B cell (primary cell): ENCODE data around the gene IL11RA. TPM values are rescaled to one million over a fixed set of nuclear protein-coding genes. Genes with fewer than 3 reads are reported as not detected.

Experiments used
- ATAC-seq: fragments of 200-7000 bp; cut with Tn5 transposase; one replicate; pipeline ENCODE4 v1.10.0; 2021; ENCODE audit warnings: low read depth, mild to moderate bottlenecking, moderate number of reproducible peaks, moderate library complexity
- CTCF ChIA-PET: fragments of 350-600 bp; sonication (Branson Sonifier 250); formaldehyde crosslinking; loops from one replicate; lab custom pipeline; 2021; ENCODE audit warnings: antibody characterized with exemption, inconsistent platforms; lab: Charles Lee
- POLR2A ChIA-PET: fragments of 350-600 bp; sonication (Branson Sonifier 250); formaldehyde crosslinking; loops from one replicate; lab custom pipeline; 2021; ENCODE audit warnings: antibody characterized with exemption; lab: Charles Lee
- DNase-seq: peaks from one replicate; pipeline ENCODE4 v3.0.0; 2013
- H2AFZ ChIP-seq: 2 replicates; pipeline ENCODE4 v1.6.1; 2012; ENCODE audit warnings: mild to moderate bottlenecking, low read depth, low read length; ENCODE audit not compliant: insufficient read depth, poor library complexity, severe bottlenecking
- H3K27ac ChIP-seq, 2 donors: 1 replicate in 1 of 2; 2 replicates in 1 of 2; pipeline ENCODE4 v1.5.1; 2012 to 2013; ENCODE audit warnings: low read length in 2 of 2, mild to moderate bottlenecking in 2 of 2, moderate library complexity in 1 of 2
- H3K27me3 ChIP-seq, 4 experiments: fragments of 200-600 bp in 1 of 4; sonication (generic) in 1 of 4; replicated peaks in 1 of 4; 1 replicate in 2 of 4; 2 replicates in 2 of 4; pipeline versions ENCODE4 v1.6.1 to v1.7.0; 2013 to 2016; ENCODE audit warnings: low read length in 3 of 4, mild to moderate bottlenecking in 2 of 4, mixed read lengths in 1 of 4, moderate library complexity in 1 of 4; ENCODE audit not compliant: insufficient read depth in 4 of 4, control insufficient read depth in 3 of 4; ENCODE audit errors: control extremely low read depth in 1 of 4
- H3K36me3 ChIP-seq, 2 experiments: replicated peaks in 1 of 2; 1 replicate in 1 of 2; 2 replicates in 1 of 2; pipeline versions ENCODE4 v1.6.1 to v1.7.1; 2013; ENCODE audit warnings: low read length in 1 of 2; ENCODE audit not compliant: insufficient read depth in 2 of 2, control insufficient read depth in 1 of 2; ENCODE audit errors: control extremely low read depth in 1 of 2, extremely low read depth in 1 of 2
- H3K4me1 ChIP-seq, 2 donors: fragments of 200-600 bp in 1 of 2; sonication (generic) in 1 of 2; 1 replicate in 1 of 2; 2 replicates in 1 of 2; pipeline versions ENCODE4 v1.5.1 to v1.6.1; 2013 to 2017; ENCODE audit warnings: low read length in 2 of 2; ENCODE audit not compliant: control insufficient read depth in 2 of 2, insufficient read depth in 2 of 2
- H3K4me2 ChIP-seq: replicated peaks from 2 replicates; pipeline ENCODE3; 2012; ENCODE audit warnings: mild to moderate bottlenecking, low read depth, low read length; ENCODE audit not compliant: poor library complexity, severe bottlenecking
- H3K4me3 ChIP-seq, 5 experiments: fragments of 200-600 bp in 1 of 5; sonication (generic) in 1 of 5; 1 replicate in 3 of 5; 2 replicates in 2 of 5; pipeline versions ENCODE4 v1.5.1 to v1.7.0; 2011 to 2016; ENCODE audit warnings: low read length in 4 of 5, mild to moderate bottlenecking in 4 of 5, low read depth in 2 of 5, control low read depth in 1 of 5, moderate library complexity in 1 of 5; ENCODE audit not compliant: insufficient read depth in 1 of 5; ENCODE audit errors: control extremely low read depth in 1 of 5, extremely low read depth in 1 of 5
- H3K79me2 ChIP-seq: fragments of 200-600 bp; sonication (generic); one replicate; pipeline ENCODE4 v1.6.0; 2016; ENCODE audit warnings: low read length; ENCODE audit not compliant: control insufficient read depth, insufficient read depth
- H3K9ac ChIP-seq: fragments of 200-600 bp; sonication (generic); 2 replicates; pipeline ENCODE4 v1.6.1; 2017; ENCODE audit warnings: mild to moderate bottlenecking, low read length, moderate library complexity
- H3K9me3 ChIP-seq, 3 donors: one replicate each; pipeline versions ENCODE4 v1.6.1 to v1.7.1; 2013; ENCODE audit warnings: low read length in 2 of 3; ENCODE audit not compliant: control insufficient read depth in 2 of 3, insufficient read depth in 1 of 3; ENCODE audit errors: control extremely low read depth in 1 of 3
- H4K20me1 ChIP-seq: 2 replicates; pipeline ENCODE4 v1.6.0; 2012; ENCODE audit warnings: mild to moderate bottlenecking, low read length; ENCODE audit not compliant: insufficient read depth, control insufficient read depth, poor library complexity, severe bottlenecking
- H3K27ac Mint-ChIP-seq: one replicate; pipeline ENCODE4 v1.8.0; 2021; ENCODE audit warnings: mixed read lengths
- H3K27me3 Mint-ChIP-seq: one replicate; pipeline ENCODE4 v1.8.0; 2021; ENCODE audit warnings: mixed read lengths
- H3K4me1 Mint-ChIP-seq: one replicate; pipeline ENCODE4 v1.8.0; 2021; ENCODE audit warnings: mixed read lengths
- H3K4me3 Mint-ChIP-seq: one replicate; pipeline ENCODE4 v1.8.0; 2021; ENCODE audit warnings: mixed read lengths
- H3K9me3 Mint-ChIP-seq: one replicate; pipeline ENCODE4 v1.8.0; 2022; ENCODE audit warnings: mixed read lengths; ENCODE audit not compliant: insufficient read depth
- CTCF ChIP-seq: fragments of 200-600 bp; IDR thresholded peaks from one replicate; pipeline ENCODE4 v1.8.0; 2022; ENCODE audit warnings: antibody characterized with exemption, mild to moderate bottlenecking
- EZH2 ChIP-seq: IDR thresholded peaks from 2 replicates; pipeline ENCODE4 v1.6.1; 2012; ENCODE audit warnings: borderline replicate concordance, low read depth, mild to moderate bottlenecking, moderate library complexity, low read length; ENCODE audit not compliant: insufficient read depth, poor library complexity, severe bottlenecking
- WGBS: methylation state at CpG from one replicate; pipeline ENCODE4 v1.1.5; 2013; ENCODE audit warnings: missing lambda C conversion rate; ENCODE audit not compliant: insufficient coverage; 5-methylcytosine and 5-hydroxymethylcytosine counted together
- intact Hi-C: fragments of 100-400 bp; cut with micrococcal nuclease; formaldehyde crosslinking; loops from one replicate; pipeline ENCODE4 v1.10.0; 2022
- polyA plus RNA-seq: library from polyadenylated mRNA; depleted of rRNA; stranded (reverse); fragments of >200 nt; gene quantifications from 2 replicates; pipeline ENCODE4 v1.2.3, GENCODE V29; 2012
- total RNA-seq, 2 donors: library from RNA; stranded (reverse); fragments of 120-200 nt in 1 of 2; gene quantifications; 1 replicate in 1 of 2; 2 replicates in 1 of 2; pipeline versions ENCODE4 v1.2.3 to v1.2.4, GENCODE V29; 2013 to 2022

The IL11RA gene
- total and polyA plus RNA-seq, 2 donors (not counting 1 experiment from before 2014, with no cell fraction given) = 47.3 to 58.0 TPM

DNA sequence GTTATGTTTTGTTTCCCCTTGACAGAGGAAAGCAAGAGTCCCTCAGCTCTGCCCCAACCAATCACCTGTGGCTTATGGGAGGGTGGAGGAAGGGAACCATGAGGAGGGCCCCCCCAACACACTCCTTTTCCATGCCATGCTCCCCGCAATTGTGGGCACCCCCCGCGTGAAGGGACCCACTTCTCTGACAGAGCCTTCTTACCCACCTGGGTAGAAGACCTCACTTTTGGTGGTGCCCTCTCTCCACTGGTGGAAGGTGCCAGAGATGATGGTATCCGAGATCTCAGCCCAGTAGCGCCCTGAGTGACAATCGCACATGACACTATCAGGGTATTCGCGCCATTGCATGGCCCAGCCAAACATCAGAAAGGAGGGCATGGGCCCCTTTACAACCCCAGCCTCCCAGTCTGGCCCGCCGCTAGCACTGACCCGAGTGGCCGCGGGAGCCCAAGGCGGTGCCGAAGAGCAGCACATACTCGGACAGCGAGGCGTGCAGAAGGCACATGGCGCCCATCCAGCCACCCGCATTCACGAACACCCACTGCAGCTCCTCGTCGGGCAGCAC is 15.1 kb upstream of the IL11RA start:
- H3K4me1 ChIP-seq = peaks cover 16 to 32% of the 10 kb centered on the region in 2 donors
- H3K4me2 ChIP-seq = peak overlapping the region; percentile 95
- Mint-ChIP-seq H3K4me1 (peaks cover 30% of the 10 kb centered on the region), H3K9me3 (no peaks in the 10 kb centered on the region), H3K4me3 (peak overlapping the region; percentile 92), H3K27me3 (no peaks in the 10 kb centered on the region), H3K27ac (peak overlapping the region; percentile 61)
- intact Hi-C loops = loop anchor here (1.0 to 2.0 kb wide), 7 partner anchors 9 to 260 kb away; partner anchors contain the start of genes DCTN3, DNAI1, FAM219A and GALT
- 11% methylated on average over 20 of the region's 23 CpGs for WGBS
- H4K20me1 ChIP-seq = peaks cover 16% of the 10 kb centered on the region
- ChIA-PET CTCF (interaction anchor here (0.7 to 8.4 kb wide), 9 partner anchors 7 to 508 kb away, joined by 3 to 150 read pairs (median 5); partner anchors contain the start of genes DCTN3, GALT and RPP25L), POLR2A (interaction anchor here (0.6 to 2.8 kb wide), 7 partner anchors 10 to 624 kb away, joined by 4 to 31 read pairs (median 10); partner anchors contain the start of genes DCTN3, GALT and RPP25L)
- H2AFZ ChIP-seq = peak overlapping the region; percentile 92
- H3K27ac ChIP-seq = peak overlapping the region; percentile 28 to 69
- no peaks in the 10 kb centered on the region for H3K27me3 ChIP-seq
- ATAC-seq (no peak), DNase-seq (no peak)
- H3K79me2 ChIP-seq = peaks cover 26% of the 10 kb centered on the region
- TF ChIP-seq EZH2 (no peak), CTCF (no peak)
- peaks cover 0 to 3% of the 10 kb centered on the region in 2 experiments for H3K36me3 ChIP-seq
- peak overlapping the region; percentile 79 for H3K9ac ChIP-seq
- H3K4me3 ChIP-seq = peak overlapping the region; percentile 3 to 80 (median 63)
- no peaks in the 10 kb centered on the region for H3K9me3 ChIP-seq
